Peyer's patch (tissue), 4 donors: ENCODE results near the gene CEP85L. TPM values are rescaled to one million over a fixed set of nuclear protein-coding genes. Genes with fewer than 3 reads are reported as not detected.

Experiments
- DNase-seq, 3 donors: peaks; one replicate each; pipeline ENCODE4 v3.0.0-alpha.2; 2017 to 2019
- H3K27ac ChIP-seq, 4 donors: fragments of 200-600 bp; sonication (generic); one replicate each; pipeline ENCODE4 v1.5.1; 2016 to 2019
- H3K27me3 ChIP-seq, 2 donors: fragments of 200-600 bp; sonication (generic); one replicate each; pipeline ENCODE4 v1.5.1; 2019
- H3K36me3 ChIP-seq, 3 donors: fragments of 200-600 bp; sonication (generic); one replicate each; pipeline ENCODE4 v1.5.1; 2016 to 2019
- H3K4me1 ChIP-seq, 4 donors: fragments of 200-600 bp; sonication (generic); one replicate each; pipeline ENCODE4 v1.5.1; 2016 to 2019
- H3K4me3 ChIP-seq, 4 donors: fragments of 200-600 bp; sonication (generic); 1 replicate in 3 of 4; 2 replicates in 1 of 4; pipeline ENCODE4 v1.5.1; 2016 to 2019; ENCODE audit warnings: mild to moderate bottlenecking in 1 of 4
- H3K9me3 ChIP-seq, 4 donors: fragments of 200-600 bp; sonication (generic); one replicate each; pipeline ENCODE4 v1.5.1; 2016 to 2019; ENCODE audit warnings: mild to moderate bottlenecking in 1 of 4
- POLR2A ChIP-seq, 2 donors: fragments of 450-650 bp; IDR thresholded peaks; one replicate each; pipeline ENCODE4 v1.5.1; 2017; ENCODE audit warnings: antibody characterized with exemption in 2 of 2, mild to moderate bottlenecking in 2 of 2, moderate library complexity in 2 of 2
- total RNA-seq, 4 donors: library from RNA; depleted of rRNA; stranded (reverse); fragments of >200 nt; gene quantifications; one replicate each; pipeline ENCODE4 v1.1.0, GENCODE V29; 2016
- TF ChIP-seq, protein P1 (sequence below), 6 experiments: fragments of 450-650 bp in 4 of 6; fragments of 200-600 bp in 2 of 6; sonication (generic) in 1 of 6; IDR thresholded peaks; one replicate each; pipeline ENCODE4 v1.5.1; 2017 to 2019; ENCODE audit warnings: antibody characterized with exemption in 6 of 6, mild to moderate bottlenecking in 3 of 6, moderate library complexity in 1 of 6

The CEP85L gene
- total RNA-seq, 4 donors from 2014 or later = 3.2 to 22.3 (median 7.5) TPM

DNA sequence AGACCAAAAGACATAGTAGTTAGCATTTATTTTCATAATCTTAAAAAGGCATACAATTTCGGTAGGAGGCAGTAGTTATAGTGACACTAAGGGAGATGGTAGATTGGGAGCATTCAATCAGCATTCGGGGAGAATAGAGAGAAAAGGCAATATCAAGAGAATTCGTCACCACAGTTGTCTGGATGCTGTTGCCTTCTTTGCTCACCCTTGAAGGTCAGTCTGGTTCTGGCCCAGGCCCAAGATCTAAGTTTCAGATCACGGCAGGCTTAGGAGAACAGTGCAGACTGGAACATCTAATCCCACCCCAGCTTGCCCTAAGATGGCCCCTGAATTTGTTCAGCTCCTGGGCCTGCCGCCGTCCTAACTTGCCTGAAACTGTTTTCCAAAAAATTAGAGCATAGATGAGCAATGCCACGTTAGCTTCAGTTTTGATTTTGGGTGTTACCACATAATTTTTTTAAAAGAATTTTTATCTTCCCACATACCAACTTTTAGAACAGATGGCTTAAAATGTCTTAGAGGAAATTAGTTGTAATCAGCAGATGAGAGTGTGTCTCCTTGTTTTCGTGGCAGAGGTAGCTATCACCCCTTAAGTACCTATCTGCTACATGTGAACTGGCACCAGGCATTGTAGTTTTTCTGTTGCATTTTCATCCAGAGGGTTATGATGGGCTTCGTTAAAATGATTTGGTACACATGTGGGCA, 8.3 kb upstream of the CEP85L start:
- TF ChIP-seq, protein P1, sequence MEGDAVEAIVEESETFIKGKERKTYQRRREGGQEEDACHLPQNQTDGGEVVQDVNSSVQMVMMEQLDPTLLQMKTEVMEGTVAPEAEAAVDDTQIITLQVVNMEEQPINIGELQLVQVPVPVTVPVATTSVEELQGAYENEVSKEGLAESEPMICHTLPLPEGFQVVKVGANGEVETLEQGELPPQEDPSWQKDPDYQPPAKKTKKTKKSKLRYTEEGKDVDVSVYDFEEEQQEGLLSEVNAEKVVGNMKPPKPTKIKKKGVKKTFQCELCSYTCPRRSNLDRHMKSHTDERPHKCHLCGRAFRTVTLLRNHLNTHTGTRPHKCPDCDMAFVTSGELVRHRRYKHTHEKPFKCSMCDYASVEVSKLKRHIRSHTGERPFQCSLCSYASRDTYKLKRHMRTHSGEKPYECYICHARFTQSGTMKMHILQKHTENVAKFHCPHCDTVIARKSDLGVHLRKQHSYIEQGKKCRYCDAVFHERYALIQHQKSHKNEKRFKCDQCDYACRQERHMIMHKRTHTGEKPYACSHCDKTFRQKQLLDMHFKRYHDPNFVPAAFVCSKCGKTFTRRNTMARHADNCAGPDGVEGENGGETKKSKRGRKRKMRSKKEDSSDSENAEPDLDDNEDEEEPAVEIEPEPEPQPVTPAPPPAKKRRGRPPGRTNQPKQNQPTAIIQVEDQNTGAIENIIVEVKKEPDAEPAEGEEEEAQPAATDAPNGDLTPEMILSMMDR (IDR thresholded peaks at IDR 0.05) = no peak
- TF ChIP-seq POLR2A (IDR thresholded peaks at IDR 0.05) = no peak
- Histone ChIP-seq H3K27me3 (no peaks in the 10 kb centered on the region), H3K9me3 (no peaks in the 10 kb centered on the region), H3K4me3 (no peak overlapping the region), H3K36me3 (no peaks in the 10 kb centered on the region), H3K4me1 (no peaks in the 10 kb centered on the region), H3K27ac (no peak overlapping the region)
- DNase-seq = no peak

- no peak for TF ChIP-seq POLR2A (IDR thresholded peaks at IDR 0.05)
- TF ChIP-seq, protein P1 (IDR thresholded peaks at IDR 0.05) = no peak
- Histone ChIP-seq H3K27ac (no peak overlapping the region), H3K27me3 (no peaks in the 10 kb centered on the region), H3K9me3 (no peaks in the 10 kb centered on the region), H3K36me3 (no peaks in the 10 kb centered on the region), H3K4me1 (peaks cover 0 to 2% (median 0%) of the 10 kb centered on the region in 4 donors), H3K4me3 (no peak overlapping the region)
- DNase-seq = no peak
Observed at GRCh38 chr6:118656847-118657451, 5.6 kb upstream of the CEP85L start.

GRCh38 chr6:118652051-118652615, 742 bp upstream of the CEP85L start:
- Histone ChIP-seq H3K27ac (peak overlapping the region; percentile 90 to 99 (median 96)), H3K4me3 (peak overlapping the region; percentile 73 to 97 (median 88)), H3K9me3 (no peaks in the 10 kb centered on the region), H3K4me1 (peaks cover 0 to 13% (median 0%) of the 10 kb centered on the region in 4 donors), H3K27me3 (no peaks in the 10 kb centered on the region), H3K36me3 (no peaks in the 10 kb centered on the region)
- TF ChIP-seq, protein P1 (IDR thresholded peaks at IDR 0.05) = no peak
- no peak for DNase-seq

- no peaks in the 10 kb centered on the region for H3K36me3 ChIP-seq
- TF ChIP-seq, protein P1 (IDR thresholded peaks at IDR 0.05) = peak in 1 of 6 experiments; percentile 30
- TF ChIP-seq POLR2A (IDR thresholded peaks at IDR 0.05) = no peak
- DNase-seq = peak; percentile 40 to 62 (median 59)
Observed at GRCh38 chr6:118650582-118651281, 659 bp downstream of the CEP85L start.

GRCh38 chr6:118649918-118650581, 1.3 kb downstream of the CEP85L start:
- Histone ChIP-seq H3K9me3 (no peaks in the 10 kb centered on the region), H3K4me1 (peaks cover 0 to 13% (median 0%) of the 10 kb centered on the region in 4 donors), H3K36me3 (no peaks in the 10 kb centered on the region), H3K4me3 (peak overlapping the region; percentile 73 to 97 (median 88)), H3K27me3 (no peaks in the 10 kb centered on the region), H3K27ac (peak overlapping the region; percentile 90 to 99 (median 96))
- TF ChIP-seq POLR2A (IDR thresholded peaks at IDR 0.05) = no peak
- TF ChIP-seq, protein P1 (IDR thresholded peaks at IDR 0.05) = no peak
- DNase-seq = no peak

More at GRCh38 chr6:118650582-118651281, 659 bp downstream of the CEP85L start:
- H3K27me3 ChIP-seq = no peaks in the 10 kb centered on the region
- H3K4me1 ChIP-seq = peaks cover 0 to 13% (median 0%) of the 10 kb centered on the region in 4 donors
- peak overlapping the region; percentile 73 to 97 (median 88) for H3K4me3 ChIP-seq
- peak overlapping the region; percentile 90 to 99 (median 96) for H3K27ac ChIP-seq
- H3K9me3 ChIP-seq = no peaks in the 10 kb centered on the region
